HG03097 (cell line): ENCODE data around the gene MRTFA.
"Not testable (repeated sequence)": the region's sequence is repeated elsewhere in the genome, so short reads cannot be mapped to it uniquely, and the experiment has no call there.

Experiments
- ATAC-seq: cut with Tn5 transposase; IDR thresholded peaks from one replicate; pipeline ENCODE4 v1.9.1; 2021; ENCODE audit not compliant: unreplicated experiment, low FRiP score

The MRTFA gene

GRCh38 chr22:40502919-40503318 is 133.6 kb downstream of the MRTFA start:
- no peak for ATAC-seq

DNA sequence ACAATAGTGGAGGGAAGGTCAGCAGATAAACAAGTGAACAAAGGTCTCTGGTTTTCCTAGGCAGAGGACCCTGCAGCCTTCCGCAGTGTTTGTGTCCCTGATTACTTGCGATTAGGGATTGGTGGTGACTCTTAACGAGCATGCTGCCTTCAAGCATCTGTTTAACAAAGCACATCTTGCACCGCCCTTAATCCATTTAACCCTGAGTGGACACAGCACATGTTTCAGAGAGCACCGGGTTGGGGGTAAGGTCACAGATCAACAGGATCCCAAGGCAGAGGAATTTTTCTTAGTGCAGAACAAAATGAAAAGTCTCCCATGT is 136.1 kb downstream of the MRTFA start:
- not testable (repeated sequence) for ATAC-seq

DNA sequence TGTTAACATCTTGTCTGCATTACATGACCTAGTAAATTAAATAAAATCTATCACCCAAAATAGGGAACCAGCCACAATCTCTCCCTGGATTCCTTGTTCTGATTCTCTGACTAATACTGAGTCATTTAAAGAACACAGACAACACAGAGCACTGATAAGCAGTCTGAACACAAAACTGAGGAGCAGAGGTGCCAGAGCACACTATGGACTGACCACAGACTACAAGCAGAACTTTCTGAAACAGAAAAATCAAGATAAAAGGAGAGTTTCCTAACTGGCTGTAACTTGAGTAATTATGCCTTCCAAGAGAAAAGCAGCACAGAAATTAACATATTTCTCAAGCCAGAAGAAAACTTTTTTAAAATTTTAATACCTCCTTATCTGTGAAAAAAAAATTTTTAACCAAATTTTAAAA is 137.3 kb downstream of the MRTFA start:
- no peak for ATAC-seq

- no peak for ATAC-seq
Observed at GRCh38 chr22:40498420-40499208, 137.9 kb downstream of the MRTFA start.

DNA sequence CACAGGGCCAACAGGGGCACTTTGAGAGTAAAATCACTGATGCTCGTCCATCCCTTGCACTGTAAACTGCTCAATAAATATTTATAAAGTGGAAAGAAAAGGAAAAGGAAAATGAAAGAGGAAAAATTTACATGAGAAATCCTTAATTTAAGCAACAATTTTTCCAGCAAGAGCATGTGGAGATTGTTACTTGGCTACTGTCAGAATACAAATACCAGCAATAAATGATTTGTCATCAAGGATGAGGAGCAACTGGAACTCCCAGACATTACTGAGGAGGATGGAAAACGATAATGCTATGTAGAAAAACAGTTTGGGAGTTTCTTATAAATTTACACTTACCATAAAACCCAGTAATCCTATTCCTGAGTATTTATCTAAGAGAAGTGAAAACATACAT is 143.1 kb downstream of the MRTFA start:
- no peak for ATAC-seq

- ATAC-seq: peak; percentile 89
Observed at GRCh38 chr22:40491990-40492631, 144.4 kb downstream of the MRTFA start.

DNA sequence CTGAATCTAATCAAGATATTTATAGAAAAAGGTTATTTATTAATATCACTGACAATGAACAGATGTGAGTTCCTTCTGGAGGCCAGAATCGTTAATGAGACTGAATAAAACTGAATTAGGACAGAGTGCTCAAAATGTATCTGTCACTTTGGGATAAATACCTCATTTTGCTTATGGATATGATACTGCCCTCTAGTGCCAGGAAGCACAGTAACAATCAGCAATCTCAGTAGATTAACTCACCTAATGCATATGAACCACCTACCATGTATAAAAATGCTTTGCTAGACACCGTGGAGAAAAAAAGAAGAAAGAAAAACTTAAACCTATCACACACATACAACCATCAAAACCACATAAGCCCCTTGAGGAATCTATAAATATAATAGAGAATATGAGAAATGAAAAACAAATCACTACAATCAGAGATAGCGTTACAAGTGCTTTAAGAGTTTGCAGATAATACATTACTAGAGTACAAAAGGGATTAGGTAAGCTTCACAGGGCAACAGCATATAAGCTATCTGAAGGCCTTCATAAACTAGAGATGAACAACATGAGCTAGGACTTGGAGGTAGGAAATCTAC is 148.8 kb downstream of the MRTFA start:
- no peak for ATAC-seq

DNA sequence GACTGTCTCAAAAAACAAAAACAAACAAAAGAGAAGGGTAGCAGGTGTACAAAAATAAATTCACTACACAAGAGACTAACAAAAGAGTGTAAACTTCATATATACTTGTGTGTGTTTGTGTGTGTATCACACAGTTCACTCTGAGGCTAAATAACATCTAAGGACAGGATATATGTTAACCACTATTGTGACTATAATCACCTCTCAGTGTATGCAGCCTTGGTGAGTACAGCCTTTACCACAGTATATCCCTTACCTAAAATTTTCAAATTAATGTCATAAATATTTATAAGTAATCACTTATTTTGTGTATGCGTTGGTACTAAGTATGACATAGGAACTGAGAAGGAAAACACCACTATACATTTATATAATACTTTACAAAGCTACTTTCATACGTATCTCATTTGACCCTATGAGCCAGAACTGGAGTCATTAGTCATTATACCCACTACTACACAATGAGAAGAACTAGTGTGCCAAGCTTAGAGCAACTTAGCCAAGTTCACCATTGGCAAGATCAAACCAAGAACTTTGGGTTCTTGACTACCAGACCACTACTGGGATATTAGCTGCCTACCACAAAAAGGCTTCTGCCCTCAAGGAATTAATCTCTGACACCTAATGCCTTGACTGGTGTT is 149.4 kb downstream of the MRTFA start:
- ATAC-seq: no peak

GRCh38 chr22:40485813-40486667 is 150.5 kb downstream of the MRTFA start:
- no peak for ATAC-seq

DNA sequence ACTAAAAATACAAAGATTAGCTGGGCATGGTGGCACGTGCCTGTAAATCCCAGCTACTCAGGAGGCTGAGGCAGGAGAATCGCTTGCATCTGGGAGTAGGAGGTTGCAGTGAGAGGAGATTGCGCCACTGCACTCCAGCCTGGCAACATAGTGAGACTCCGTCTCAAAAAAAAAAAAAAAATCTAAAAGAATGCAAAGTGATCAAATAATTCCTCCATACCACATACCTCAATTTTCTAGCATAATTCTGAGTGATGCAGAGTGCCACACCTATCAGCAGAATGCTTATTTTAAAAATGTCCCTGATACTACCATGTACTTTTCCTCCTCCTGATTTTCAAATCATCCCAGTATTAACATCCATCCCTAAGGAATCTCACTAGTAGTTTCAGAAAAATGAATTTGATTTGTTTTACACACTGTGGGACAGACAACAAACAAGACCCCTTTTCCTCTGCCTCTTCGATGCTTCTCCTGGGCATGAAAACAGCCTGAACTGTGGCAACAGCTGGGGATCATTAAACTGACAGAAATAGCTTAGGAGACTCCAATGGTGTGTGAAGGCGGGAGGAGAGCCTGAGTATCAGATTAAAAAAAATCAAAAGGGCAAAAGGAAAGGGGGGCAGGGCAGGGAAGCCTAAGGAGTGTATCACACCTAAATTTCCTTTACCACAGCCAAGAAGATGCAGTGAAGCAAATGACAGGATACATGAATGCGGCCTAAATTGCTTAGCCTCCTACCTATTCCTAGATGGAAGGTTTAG is 151.4 kb downstream of the MRTFA start:
- ATAC-seq: no peak

DNA sequence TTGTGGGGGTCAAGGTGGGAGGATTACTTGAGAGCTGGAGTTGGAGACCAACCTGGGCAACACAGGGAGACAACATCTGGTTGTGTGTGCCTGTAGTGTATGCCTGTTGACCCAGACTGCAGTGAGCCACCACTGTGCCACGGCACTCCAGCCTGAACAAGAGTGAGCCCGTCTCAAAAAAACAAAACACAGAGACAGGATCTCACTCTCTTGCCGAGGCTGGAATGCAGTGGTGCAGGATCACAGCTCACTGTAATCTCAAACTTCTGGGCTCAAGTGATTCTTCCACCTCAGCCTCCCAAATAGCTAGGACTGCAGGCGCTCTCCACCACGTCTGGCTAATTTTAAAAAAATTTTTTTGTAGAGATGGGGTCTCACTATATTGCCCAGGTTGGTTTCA is 153.6 kb downstream of the MRTFA start:
- ATAC-seq: no peak

DNA sequence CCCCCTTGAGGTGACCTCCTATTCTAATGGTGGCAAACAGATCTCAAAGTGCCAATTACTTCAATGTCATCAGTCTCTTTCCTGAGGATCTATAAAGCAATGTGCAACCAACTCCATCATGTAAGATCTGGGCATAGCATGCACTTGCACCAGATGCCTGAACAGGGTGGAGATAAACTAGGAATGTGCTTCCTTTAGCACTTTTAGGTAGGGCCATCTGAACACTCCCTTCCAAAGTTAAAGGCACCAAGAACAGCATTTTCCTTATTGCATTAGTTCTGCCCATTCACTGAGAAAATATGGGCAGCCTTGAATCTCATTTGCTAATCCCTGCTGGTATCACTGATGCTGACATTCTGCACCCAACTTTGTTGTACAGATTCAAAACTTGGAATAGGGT is 154.1 kb downstream of the MRTFA start:
- ATAC-seq: no peak

DNA sequence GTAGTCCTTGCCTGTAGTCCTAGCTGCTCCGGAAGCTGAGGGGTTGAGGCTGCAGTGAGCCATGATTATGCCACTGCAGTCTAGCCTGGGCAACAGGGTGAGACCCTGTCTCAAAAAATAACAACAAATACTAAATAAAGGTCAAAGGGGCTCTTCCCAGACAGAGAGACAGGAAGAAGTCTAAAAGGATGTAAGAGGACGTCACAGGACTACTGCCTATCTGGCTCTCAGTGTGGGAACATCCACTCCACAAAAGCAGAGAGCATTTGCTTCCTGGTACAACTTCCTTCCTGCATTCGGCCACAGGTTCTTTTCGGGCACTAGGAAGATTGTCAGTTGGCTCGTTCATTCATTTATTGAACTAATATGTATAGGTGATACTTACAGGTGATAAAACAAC is 155.5 kb downstream of the MRTFA start:
- ATAC-seq: no peak

GRCh38 chr22:40479887-40480538 is 156.5 kb downstream of the MRTFA start:
- ATAC-seq: no peak

GRCh38 chr22:40479126-40479800 is 157.3 kb downstream of the MRTFA start:
- ATAC-seq: no peak

DNA sequence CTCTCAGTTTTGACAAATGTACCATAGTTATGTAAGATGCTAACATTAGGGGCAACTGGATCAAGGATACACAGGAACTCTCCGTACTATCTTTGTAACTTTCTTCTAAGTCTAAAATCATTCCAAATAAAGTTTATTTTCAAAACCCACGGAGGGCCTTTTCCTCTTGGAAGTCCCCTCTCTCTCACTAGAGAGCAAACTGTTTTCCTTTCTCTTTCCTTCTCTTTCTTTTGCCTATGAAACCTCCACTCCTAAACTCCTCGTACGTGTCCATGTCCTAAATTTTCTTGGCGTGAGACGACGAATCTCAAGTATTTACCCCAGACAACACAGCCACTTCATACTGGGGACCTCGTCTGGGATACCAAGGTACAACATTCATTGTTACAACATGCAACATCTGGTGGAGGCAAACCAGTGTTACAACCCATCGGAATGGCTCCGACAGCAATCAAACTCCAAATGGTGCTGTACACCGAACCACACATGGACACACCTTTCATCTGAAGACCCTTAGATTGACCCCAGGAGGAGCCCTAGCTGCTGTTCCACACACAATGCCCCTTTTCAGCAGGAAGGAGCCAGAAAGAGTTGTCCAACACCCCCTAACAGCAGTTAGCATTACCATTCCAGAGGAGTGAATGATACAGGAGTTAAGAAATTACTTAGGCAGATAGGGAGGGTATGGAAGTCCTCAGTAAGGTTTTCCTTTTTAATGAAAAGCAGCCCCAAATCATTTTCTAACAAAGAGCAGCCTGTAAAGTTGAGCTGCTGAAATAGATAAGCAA is 158.0 kb downstream of the MRTFA start:
- ATAC-seq: no peak

- ATAC-seq: no peak
Observed at GRCh38 chr22:40477683-40478337, 158.7 kb downstream of the MRTFA start.

- no peak for ATAC-seq
Observed at GRCh38 chr22:40476341-40476740, 160.2 kb downstream of the MRTFA start.
